GM12892 (cell line): Measurements from ENCODE around the gene SLC7A4.

Source experiments
- DNase-seq: peaks from one replicate; pipeline ENCODE4 v3.0.0; 2011; ENCODE audit not compliant: insufficient read length
- FAIRE-seq: peaks from 2 replicates; lab custom pipeline; 2011; peaks lifted over from hg19 to GRCh38; lab: Jason Lieb, UNC
- POLR2A ChIP-seq: IDR thresholded peaks from 2 replicates; pipeline ENCODE4 v1.6.1; 2011; ENCODE audit warnings: low read depth, low read length, control low read depth
- POLR2AphosphoS5 ChIP-seq: IDR thresholded peaks from 2 replicates; pipeline ENCODE4 v1.6.1; 2011; ENCODE audit warnings: low read depth, low read length, control low read depth
- TAF1 ChIP-seq: IDR thresholded peaks from 2 replicates; pipeline ENCODE4 v1.6.1; 2011; ENCODE audit warnings: low read depth, mild to moderate bottlenecking, control low read depth, low read length, borderline replicate concordance

The SLC7A4 gene

DNA sequence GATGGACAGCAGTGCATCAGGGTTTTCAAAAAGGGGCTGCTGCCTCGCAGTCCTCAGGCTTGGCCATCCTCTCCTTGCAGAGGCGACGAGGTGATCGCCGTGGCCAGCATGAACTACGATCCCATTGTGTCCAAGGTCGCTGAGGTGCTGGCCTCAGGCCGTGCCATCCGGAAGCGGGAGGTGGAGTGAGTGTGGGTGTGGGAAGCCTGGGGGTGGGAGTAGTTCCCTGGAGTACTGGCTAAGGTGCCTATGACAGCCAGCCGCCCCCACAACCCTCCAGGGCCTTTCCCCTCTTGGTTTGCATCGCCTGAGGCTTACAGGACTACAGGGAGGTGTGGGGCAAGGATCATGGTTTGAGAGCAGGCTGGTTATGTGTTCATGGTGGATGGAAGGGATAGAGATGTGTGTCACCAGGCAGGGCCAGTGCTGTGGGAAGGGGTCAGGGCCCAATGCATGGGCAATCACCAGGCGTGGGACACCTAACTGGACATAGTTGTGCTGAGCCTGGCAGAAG is 52.4 kb downstream of the SLC7A4 start:
- FAIRE-seq = no peak
- no peak for DNase-seq
- TF ChIP-seq POLR2AphosphoS5 (no peak), TAF1 (no peak), POLR2A (no peak)

DNA sequence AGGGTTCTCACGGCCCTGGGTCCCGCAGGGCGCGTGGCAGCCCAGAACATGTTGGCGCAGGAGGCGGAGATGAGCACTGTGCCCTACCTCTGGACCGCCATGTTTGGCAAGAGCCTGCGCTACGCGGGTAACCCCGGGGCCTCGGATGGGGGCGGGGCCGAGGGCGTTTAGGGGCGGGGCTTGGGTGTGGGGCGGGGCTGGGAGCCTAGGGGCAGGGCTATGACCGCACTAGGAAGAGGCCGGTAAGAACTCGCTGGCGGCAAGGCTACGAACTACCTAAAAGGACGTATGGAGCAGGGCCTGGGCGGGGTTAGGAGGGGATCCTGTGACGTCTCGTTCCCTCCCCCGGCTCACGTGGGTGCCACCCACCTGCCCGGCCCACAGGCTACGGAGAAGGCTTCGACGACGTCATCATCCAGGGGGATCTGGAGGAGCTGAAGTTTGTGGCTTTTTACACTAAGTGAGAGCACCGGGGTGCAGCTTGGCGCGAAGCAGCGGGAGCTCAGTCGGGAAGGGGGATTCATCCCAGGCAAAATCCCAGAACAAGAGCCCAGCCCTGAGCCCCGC is 53.0 kb downstream of the SLC7A4 start:
- no peak for TF ChIP-seq TAF1
- TF ChIP-seq POLR2A = no peak
- TF ChIP-seq POLR2AphosphoS5 = no peak
- DNase-seq = no peak
- no peak for FAIRE-seq
